HG03432 (cell line): ENCODE measurements around the gene SUMF1.

Source experiments
- ATAC-seq: cut with Tn5 transposase; IDR thresholded peaks from one replicate; pipeline ENCODE4 v1.9.1; 2021; ENCODE audit warnings: mild to moderate bottlenecking, moderate library complexity; ENCODE audit not compliant: unreplicated experiment

The SUMF1 gene

GRCh38 chr3:4497843-4498324, 30.8 kb upstream of the SUMF1 start:
- ATAC-seq, result no peak

GRCh38 chr3:4497005-4497692, 30.1 kb upstream of the SUMF1 start:
- ATAC-seq, result no peak

- no peak for ATAC-seq
Measured at GRCh38 chr3:4496087-4496452, 29.0 kb upstream of the SUMF1 start.

GRCh38 chr3:4495294-4496086, 28.4 kb upstream of the SUMF1 start:
- ATAC-seq, result no peak

- peak; percentile 25 for ATAC-seq
Measured at GRCh38 chr3:4494895-4495264, 27.8 kb upstream of the SUMF1 start.

- ATAC-seq, result no peak
Measured at GRCh38 chr3:4493941-4494894, 27.1 kb upstream of the SUMF1 start.

- peak; percentile 93 for ATAC-seq
Measured at GRCh38 chr3:4493014-4493940, 26.2 kb upstream of the SUMF1 start, which contains the start of gene ITPR1. TSS of gene ITPR1 (plus strand) at chr3:4493348. CDS start at chr3:4516492, 23,144 bp downstream.

- ATAC-seq, result peak; percentile 14
Measured at GRCh38 chr3:4492208-4493013, 25.3 kb upstream of the SUMF1 start.

GRCh38 chr3:4491855-4492207, 24.8 kb upstream of the SUMF1 start:
- ATAC-seq, result no peak

GRCh38 chr3:4478261-4478660, 11.2 kb upstream of the SUMF1 start:
- ATAC-seq, result no peak

- no peak for ATAC-seq
Measured at GRCh38 chr3:4476496-4476895, 9.4 kb upstream of the SUMF1 start.

- ATAC-seq, result no peak
Measured at GRCh38 chr3:4475804-4476203, 8.7 kb upstream of the SUMF1 start.

- peak; percentile 64 for ATAC-seq
Measured at GRCh38 chr3:4474683-4475490, 7.8 kb upstream of the SUMF1 start.

- ATAC-seq, result no peak
Measured at GRCh38 chr3:4472766-4473165, 5.7 kb upstream of the SUMF1 start.

GRCh38 chr3:4472312-4472711, 5.2 kb upstream of the SUMF1 start:
- no peak for ATAC-seq

GRCh38 chr3:4471907-4472306, 4.8 kb upstream of the SUMF1 start:
- no peak for ATAC-seq

GRCh38 chr3:4467522-4467867, 426 bp upstream of the SUMF1 start:
- ATAC-seq, result no peak

- no peak for ATAC-seq
Measured at GRCh38 chr3:4464576-4464975, 2.5 kb downstream of the SUMF1 start.
